SK-N-SH (cell line): Measurements from ENCODE around the gene FAM89B. TPM values are rescaled to one million over a fixed set of nuclear protein-coding genes. Genes with fewer than 3 reads are reported as not detected.

Experiments
- CTCF ChIA-PET: fragments of 300-600, 350-600 bp; formaldehyde crosslinking; extraction: SDS; loops from one replicate; lab custom pipeline; 2021; lab: Yijun Ruan, JAX
- POLR2A ChIA-PET: fragments of 350-600 bp; sonication (Branson Sonifier 250); formaldehyde crosslinking; extraction: SDS; loops from one replicate; lab custom pipeline; 2020; ENCODE audit warnings: antibody characterized with exemption, inconsistent platforms; lab: Yijun Ruan, JAX
- DNase-seq: peaks from one replicate; pipeline ENCODE4 v3.0.0; 2012
- H2AFZ ChIP-seq: fragments of 200-600 bp; sonication (generic); 2 replicates; pipeline ENCODE4 v1.8.1; 2016; ENCODE audit warnings: antibody characterized with exemption, mild to moderate bottlenecking, low read depth
- H3F3A ChIP-seq: fragments of 200-600 bp; sonication (generic); replicated peaks from 2 replicates; pipeline ENCODE3; 2016; ENCODE audit warnings: antibody characterized with exemption, mild to moderate bottlenecking; ENCODE audit not compliant: insufficient read depth
- H3K27ac ChIP-seq, 2 experiments: fragments of 200-500 bp in 1 of 2; fragments of 200-600 bp in 1 of 2; sonication (Bioruptor generic) in 1 of 2; sonication (generic), shearing (Covaris generic) in 1 of 2; 2 replicates each; pipeline versions ENCODE4 v1.5.1 to v1.6.1; 2014 to 2016; ENCODE audit warnings: low read depth in 2 of 2, inconsistent platforms in 1 of 2, low read length in 1 of 2, mild to moderate bottlenecking in 1 of 2, mixed read lengths in 1 of 2
- H3K27me3 ChIP-seq: fragments of 200-600 bp; sonication (generic), shearing (Covaris generic); 2 replicates; pipeline ENCODE4 v1.6.1; 2016; ENCODE audit warnings: mixed run types; ENCODE audit not compliant: insufficient read depth
- H3K36me3 ChIP-seq, 2 experiments: fragments of 200-500 bp in 1 of 2; fragments of 200-600 bp in 1 of 2; sonication (Bioruptor generic) in 1 of 2; sonication (generic) in 1 of 2; replicated peaks in 1 of 2; 2 replicates each; pipeline versions ENCODE3 to v1.5.1; 2014 to 2016; ENCODE audit warnings: low read length in 1 of 2, mild to moderate bottlenecking in 1 of 2; ENCODE audit not compliant: insufficient read depth in 2 of 2, control insufficient read depth in 1 of 2
- H3K4me1 ChIP-seq, 2 experiments: fragments of 200-500 bp in 1 of 2; fragments of 200-600 bp in 1 of 2; sonication (Bioruptor generic) in 1 of 2; sonication (generic), shearing (Covaris generic) in 1 of 2; 2 replicates each; pipeline versions ENCODE4 v1.5.1 to v1.6.1; 2014 to 2016; ENCODE audit warnings: low read depth in 1 of 2, low read length in 1 of 2, mixed run types in 1 of 2; ENCODE audit not compliant: insufficient read depth in 2 of 2, control insufficient read depth in 1 of 2
- H3K4me2 ChIP-seq: fragments of 200-600 bp; sonication (generic), shearing (Covaris generic); 2 replicates; pipeline ENCODE4 v1.6.1; 2017; ENCODE audit warnings: mixed run types
- H3K4me3 ChIP-seq, 2 experiments: fragments of 200-500 bp in 1 of 2; fragments of 200-600 bp in 1 of 2; sonication (Bioruptor generic) in 1 of 2; sonication (generic), shearing (Covaris generic) in 1 of 2; 2 replicates each; pipeline versions ENCODE4 v1.5.1 to v1.8.1; 2014 to 2016; ENCODE audit warnings: low read depth in 2 of 2, inconsistent platforms in 1 of 2, low read length in 1 of 2, mild to moderate bottlenecking in 1 of 2, mixed read lengths in 1 of 2, moderate library complexity in 1 of 2
- H3K79me2 ChIP-seq: fragments of 200-600 bp; sonication (generic); 2 replicates; pipeline ENCODE4 v1.8.1; 2017; ENCODE audit warnings: mild to moderate bottlenecking; ENCODE audit not compliant: insufficient read depth
- H3K9ac ChIP-seq: fragments of 200-600 bp; sonication (generic); 2 replicates; pipeline ENCODE4 v1.6.1; 2017; ENCODE audit warnings: mixed run types
- H3K9me2 ChIP-seq: fragments of 200-600 bp; sonication (generic); 2 replicates; pipeline ENCODE4 v1.6.1; 2017; ENCODE audit warnings: mixed run types
- H3K9me3 ChIP-seq: fragments of 200-600 bp; sonication (generic); 2 replicates; pipeline ENCODE4 v1.6.1; 2017; ENCODE audit warnings: mixed run types, mild to moderate bottlenecking, moderate library complexity
- H4K20me1 ChIP-seq: fragments of 200-600 bp; sonication (generic); 2 replicates; pipeline ENCODE4 v1.6.1; 2017; ENCODE audit warnings: mild to moderate bottlenecking, mixed run types; ENCODE audit not compliant: insufficient read depth
- CHD2 ChIP-seq: fragments of 150-350 bp; IDR thresholded peaks from 2 replicates; pipeline ENCODE4 v1.6.1; 2018; ENCODE audit warnings: low read length; ENCODE audit not compliant: partially characterized antibody
- ELF1 ChIP-seq: IDR thresholded peaks from 2 replicates; pipeline ENCODE4 v1.4.0; 2012
- EP300 ChIP-seq, 2 experiments: IDR thresholded peaks; 2 replicates each; pipeline versions ENCODE4 v1.4.0 to v1.6.1; 2012; ENCODE audit warnings: borderline replicate concordance in 1 of 2, low read depth in 1 of 2, low read length in 1 of 2
- FOSL2 ChIP-seq: IDR thresholded peaks from 2 replicates; pipeline ENCODE4 v1.4.0; 2012; ENCODE audit warnings: low read depth, mild to moderate bottlenecking, moderate library complexity, borderline replicate concordance
- FOXM1 ChIP-seq: IDR thresholded peaks from 2 replicates; pipeline ENCODE4 v1.4.0; 2012; ENCODE audit warnings: low read depth, mild to moderate bottlenecking
- GABPA ChIP-seq: IDR thresholded peaks from 2 replicates; pipeline ENCODE4 v1.4.0; 2012; ENCODE audit warnings: low read depth, mild to moderate bottlenecking
- GATA2 ChIP-seq: sonication (generic); formaldehyde crosslinking; IDR thresholded peaks from 2 replicates; pipeline ENCODE4 v1.5.0; 2020; ENCODE audit warnings: mild to moderate bottlenecking, missing genetic modification reagents
- MAX ChIP-seq: IDR thresholded peaks from 2 replicates; pipeline ENCODE4 v1.4.0; 2012; ENCODE audit warnings: low read depth
- NFIC ChIP-seq: IDR thresholded peaks from 2 replicates; pipeline ENCODE4 v1.4.0; 2012; ENCODE audit warnings: borderline replicate concordance
- PBX3 ChIP-seq: IDR thresholded peaks from 2 replicates; pipeline ENCODE4; 2012
- POLR2AphosphoS5 ChIP-seq: IDR thresholded peaks from 2 replicates; pipeline ENCODE4 v1.6.1; 2012; ENCODE audit warnings: low read depth, low read length
- RAD21 ChIP-seq: IDR thresholded peaks from 2 replicates; pipeline ENCODE4 v1.6.1; 2012; ENCODE audit warnings: mild to moderate bottlenecking, low read length
- RFX5 ChIP-seq: IDR thresholded peaks from 2 replicates; pipeline ENCODE4 v1.6.1; 2012; ENCODE audit warnings: mild to moderate bottlenecking, improper control_type of control experiment, low read length
- RXRA ChIP-seq: IDR thresholded peaks from 2 replicates; pipeline ENCODE4 v1.4.0; 2012; ENCODE audit warnings: low read depth, mild to moderate bottlenecking, borderline replicate concordance
- SIN3A ChIP-seq: IDR thresholded peaks from 2 replicates; pipeline ENCODE4 v1.6.1; 2012; ENCODE audit warnings: low read depth, mild to moderate bottlenecking, low read length, moderate library complexity, borderline replicate concordance
- SMC3 ChIP-seq: IDR thresholded peaks from 2 replicates; pipeline ENCODE4 v1.6.1; 2012; ENCODE audit warnings: low read depth, low read length, improper control_type of control experiment
- TAF1 ChIP-seq: IDR thresholded peaks from 2 replicates; pipeline ENCODE4 v1.6.1; 2012; ENCODE audit warnings: low read depth, mild to moderate bottlenecking, low read length, moderate library complexity, borderline replicate concordance
- TEAD4 ChIP-seq: IDR thresholded peaks from 2 replicates; pipeline ENCODE4 v1.4.0; 2012; ENCODE audit warnings: mild to moderate bottlenecking, borderline replicate concordance; ENCODE audit not compliant: insufficient read depth
- USF2 ChIP-seq: fragments of 150-350 bp; IDR thresholded peaks from 2 replicates; pipeline ENCODE4 v1.6.1; 2017; ENCODE audit warnings: antibody characterized with exemption, low read length, low read depth, borderline replicate concordance
- YY1 ChIP-seq: IDR thresholded peaks from 2 replicates; pipeline ENCODE4 v1.4.0; 2012; ENCODE audit warnings: low read depth, mild to moderate bottlenecking
- WGBS: methylation state at CpG from one replicate; pipeline ENCODE4 v1.1.6; 2017; ENCODE audit warnings: low lambda C conversion rate; 5-methylcytosine and 5-hydroxymethylcytosine counted together
- polyA plus RNA-seq, 3 experiments: library from polyadenylated mRNA; depleted of rRNA; stranded (reverse); fragments of >200 nt; gene quantifications; 2 replicates each; pipeline ENCODE4 v1.2.3, GENCODE V29; 2012

FAM89B gene
- polyA plus RNA-seq, 1 of the 3 experiments (the other 2 are of a cell fraction): 65.3 TPM

- TF ChIP-seq USF2 (no peak), NFIC (no peak), ELF1 (no peak)
These were observed 25.9 kb upstream of the FAM89B start (continued) for GRCh38 chr11:65546217-65546958.

- no peak overlapping the region for H3K9ac ChIP-seq
- WGBS: 97% methylated on average over 44 of the region's 52 CpGs
- CTCF ChIA-PET: interaction anchor here (0.8 to 13.1 kb wide), 4 partner anchors 6 to 39 kb away, joined by 3 to 295 read pairs (median 46); partner anchors contain the start of genes EHBP1L1, FAM89B and ZNRD2
These were observed 24.8 kb upstream of the FAM89B start for GRCh38 chr11:65547446-65548125.

More at GRCh38 chr11:65547446-65548125, 24.8 kb upstream of the FAM89B start:
- H3K27ac ChIP-seq: no peak overlapping the region
- POLR2A ChIA-PET: no interaction called here
- TF ChIP-seq TAF1 (no peak), EP300 (IDR thresholded peaks at IDR 0.05; ENCODE audit: borderline replicate concordance in 1 of 2, low read depth in 1 of 2, low read length in 1 of 2) (no peak), SIN3A (no peak), RXRA (no peak), GATA2 (no peak), RAD21 (no peak), FOSL2 (no peak), PBX3 (no peak), TEAD4 (no peak), SMC3 (no peak), FOXM1 (no peak), MAX (no peak), RFX5 (no peak), POLR2AphosphoS5 (no peak), GABPA (no peak), YY1 (no peak), CHD2 (no peak), ELF1 (no peak)
- TF ChIP-seq, all 33 proteins: peak for 0
- H3F3A ChIP-seq: peaks cover 2% of the 10 kb centered on the region
- H3K9me3 ChIP-seq: no peaks in the 10 kb centered on the region
- H4K20me1 ChIP-seq: 0 out of 2 replicates have a peak, but pooled peaks cover 7% of the 10 kb centered on the region
- H3K36me3 ChIP-seq: peaks cover 27 to 57% of the 10 kb centered on the region in 2 experiments
- peaks cover 0 to 4% of the 10 kb centered on the region in 2 experiments; a peak in 1 of 4 replicates for H3K4me1 ChIP-seq
- H3K9me2 ChIP-seq: no peaks in the 10 kb centered on the region
- no peak overlapping the region for H3K4me3 ChIP-seq
- H2AFZ ChIP-seq: no peak overlapping the region
- no peak overlapping the region for H3K4me2 ChIP-seq
- DNase-seq: no peak
- H3K27me3 ChIP-seq: no peaks in the 10 kb centered on the region
- H3K79me2 ChIP-seq: peaks cover 12% of the 10 kb centered on the region; the same call in 1 of the 2 replicates
